Cerebellar cortex (tissue), 1 donor: ENCODE measurements around the gene CD99L2.
"Not testable (repeated sequence)": the region's sequence is repeated elsewhere in the genome, so short reads cannot be mapped to it uniquely, and the experiment has no call there.

Source experiments
- DNase-seq: peaks from one replicate; pipeline ENCODE4 v3.0.0-alpha.2; 2015; ENCODE audit warnings: low spot score

The CD99L2 gene

DNA sequence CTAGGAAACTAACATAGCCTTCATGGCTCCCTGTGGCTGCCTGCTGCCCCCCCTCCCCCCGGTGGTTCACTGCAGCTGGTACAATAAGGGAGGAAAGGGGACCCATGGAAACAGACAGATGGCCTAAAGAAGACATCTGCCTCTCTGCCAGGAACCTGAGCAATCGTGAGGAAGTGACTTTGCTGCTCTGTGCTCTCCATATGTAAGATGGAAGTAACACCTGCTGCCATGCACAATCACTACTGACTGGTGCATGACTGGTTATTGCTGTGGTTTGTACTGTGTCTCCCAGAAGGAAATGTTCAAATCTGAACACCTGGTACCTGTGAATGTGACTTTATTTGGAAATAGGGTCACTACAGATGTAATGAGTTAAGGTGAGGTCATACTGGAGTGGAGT lies 43.6 kb downstream of the CD99L2 start:
- DNase-seq: no peak

DNA sequence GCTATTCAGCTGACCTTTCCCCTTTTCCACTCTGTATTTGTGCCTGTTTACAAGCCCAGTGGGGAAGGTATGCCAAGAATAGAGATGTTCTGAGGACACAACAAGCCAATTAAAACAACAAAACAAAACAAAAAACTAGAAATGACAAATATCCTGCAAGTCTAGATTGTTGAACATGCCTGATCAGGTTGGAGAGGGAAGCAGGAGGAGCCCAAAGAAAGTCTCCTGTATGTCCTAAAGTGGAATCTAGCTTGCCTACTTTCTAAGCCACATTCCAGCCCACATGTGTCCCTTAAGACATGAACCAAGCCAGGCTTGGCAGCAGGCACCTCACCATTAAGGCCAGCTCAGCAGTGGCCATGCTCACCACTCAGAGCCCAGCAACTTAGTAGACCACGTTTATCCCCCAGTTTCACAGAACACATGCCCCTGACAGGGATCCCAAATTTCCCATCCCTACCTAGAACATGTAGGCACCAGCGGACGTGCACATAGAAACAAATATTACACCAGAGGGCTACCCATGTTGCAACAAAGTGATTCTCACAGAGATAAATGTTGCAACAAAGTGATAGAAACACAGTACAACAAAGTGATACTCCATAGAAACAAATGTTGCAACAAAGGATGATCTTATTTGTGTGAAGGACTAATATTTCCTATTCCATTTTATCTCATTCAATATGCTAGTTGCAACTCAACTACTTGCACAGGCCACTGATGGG lies 48.3 kb downstream of the CD99L2 start:
- no peak for DNase-seq

DNA sequence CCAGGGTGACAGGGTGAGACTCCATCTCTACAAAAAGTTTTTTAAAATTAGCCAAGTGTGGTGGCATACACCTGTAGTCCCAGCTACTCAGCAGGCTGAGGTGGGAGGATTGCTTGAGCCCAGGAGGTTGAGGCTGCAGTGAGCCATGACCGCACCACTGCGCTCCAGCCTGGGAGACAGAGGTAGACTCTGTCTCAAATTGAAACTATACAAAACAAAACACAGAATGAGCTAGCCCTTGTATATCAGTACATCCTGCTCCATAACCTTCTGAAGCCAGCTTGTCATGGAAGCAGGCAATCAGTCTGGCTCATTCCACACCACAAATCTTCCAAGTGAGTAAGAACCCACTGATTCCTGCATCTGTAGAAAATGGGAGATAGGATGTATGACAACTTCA lies 49.0 kb downstream of the CD99L2 start:
- DNase-seq: no peak

DNA sequence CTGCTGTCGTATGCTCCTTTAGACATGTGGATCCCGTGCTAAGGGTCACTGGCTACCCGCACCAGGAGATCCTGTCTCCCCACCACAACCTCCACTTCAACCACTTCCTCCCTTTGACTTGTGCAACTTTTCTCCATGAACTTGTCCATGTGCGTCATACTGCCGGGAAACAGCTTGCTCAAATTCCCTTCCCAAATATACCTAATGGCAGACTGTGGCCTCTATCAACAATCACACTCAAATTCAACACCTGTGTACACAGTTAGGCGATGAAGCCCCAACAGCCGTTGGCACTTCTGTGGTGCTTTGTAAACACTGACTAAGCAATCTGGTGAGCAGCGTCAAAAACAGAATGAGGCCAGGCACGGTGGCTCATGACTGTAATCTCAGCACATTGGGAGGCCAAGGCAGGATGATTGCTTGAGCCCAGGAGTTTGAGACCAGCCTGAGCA lies 49.5 kb downstream of the CD99L2 start:
- DNase-seq: no peak

DNA sequence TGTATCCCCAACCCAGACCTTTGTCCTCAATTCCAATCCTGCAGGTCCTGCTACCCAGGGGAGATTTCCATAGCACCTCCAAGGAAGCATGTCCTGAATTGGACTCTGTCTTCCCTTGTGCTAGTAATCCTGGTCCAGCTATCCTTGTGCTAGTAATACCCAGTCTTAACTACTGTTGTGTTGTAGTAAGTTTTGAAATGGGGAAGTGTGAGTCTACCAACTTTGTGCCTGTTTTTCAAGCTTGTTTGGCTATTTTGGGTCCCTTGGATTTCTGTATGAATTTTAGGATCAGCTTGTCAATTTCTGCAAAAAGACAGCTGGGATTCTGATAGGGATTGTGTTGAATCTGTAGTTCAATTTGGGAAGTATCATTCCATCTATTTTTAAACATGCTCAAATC lies 51.4 kb downstream of the CD99L2 start:
- DNase-seq: no peak

DNA sequence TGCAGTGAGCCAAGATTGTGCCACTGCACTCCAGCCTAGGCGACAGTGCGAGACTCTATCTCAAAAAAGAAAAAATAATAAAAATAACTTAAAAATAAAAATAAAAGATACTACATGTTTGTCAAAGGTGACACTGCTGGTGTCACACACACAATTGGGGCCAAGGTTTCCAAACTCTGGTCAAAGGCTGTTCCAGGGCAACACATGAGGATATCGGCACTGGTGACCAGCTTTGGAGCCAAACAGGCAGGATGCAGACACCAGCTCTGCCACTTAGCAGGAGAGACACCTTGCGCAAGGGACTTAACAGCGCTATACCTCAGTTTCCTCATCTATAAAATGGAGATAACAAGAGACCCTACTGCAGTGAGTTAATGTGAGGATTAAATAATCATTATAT lies 52.3 kb downstream of the CD99L2 start:
- no peak for DNase-seq

DNA sequence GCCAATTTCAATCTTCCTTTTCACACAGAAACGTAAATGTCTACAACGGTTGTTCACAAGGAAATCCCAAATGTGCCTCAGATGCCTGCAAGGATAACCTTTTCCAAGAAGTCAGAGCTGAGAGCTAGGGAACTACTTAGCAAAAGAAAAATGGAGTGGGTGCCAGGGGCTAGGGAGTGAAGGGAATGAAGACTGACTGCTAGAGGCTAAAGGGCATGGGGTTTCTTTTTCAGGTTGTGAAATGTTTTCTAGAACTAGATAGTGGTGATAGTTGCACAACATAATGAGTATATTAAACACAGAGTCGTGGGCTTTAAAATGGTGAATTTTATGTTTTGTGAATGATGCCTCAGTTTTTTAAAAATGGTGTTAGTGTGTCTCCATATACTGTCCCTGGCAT lies 53.4 kb downstream of the CD99L2 start:
- DNase-seq: no peak

DNA sequence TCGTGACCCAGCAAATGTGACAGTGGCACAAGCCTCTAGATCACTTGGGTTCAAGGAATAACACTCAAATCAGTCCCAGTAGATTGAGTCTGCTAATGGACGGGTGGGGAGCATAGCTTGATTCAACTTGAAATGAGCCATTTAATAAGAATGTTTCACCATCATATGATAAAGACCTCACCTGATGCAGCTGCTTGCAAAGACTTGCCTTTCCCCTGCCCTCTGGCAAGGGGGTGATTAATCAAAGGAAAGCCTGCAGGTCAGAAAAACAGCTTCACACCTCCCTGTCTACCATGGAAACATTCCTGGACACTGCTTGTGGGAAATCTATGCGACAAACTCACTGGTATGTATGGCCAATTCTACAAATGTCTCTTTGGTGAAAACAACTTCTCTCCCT lies 54.5 kb downstream of the CD99L2 start:
- DNase-seq: no peak

DNA sequence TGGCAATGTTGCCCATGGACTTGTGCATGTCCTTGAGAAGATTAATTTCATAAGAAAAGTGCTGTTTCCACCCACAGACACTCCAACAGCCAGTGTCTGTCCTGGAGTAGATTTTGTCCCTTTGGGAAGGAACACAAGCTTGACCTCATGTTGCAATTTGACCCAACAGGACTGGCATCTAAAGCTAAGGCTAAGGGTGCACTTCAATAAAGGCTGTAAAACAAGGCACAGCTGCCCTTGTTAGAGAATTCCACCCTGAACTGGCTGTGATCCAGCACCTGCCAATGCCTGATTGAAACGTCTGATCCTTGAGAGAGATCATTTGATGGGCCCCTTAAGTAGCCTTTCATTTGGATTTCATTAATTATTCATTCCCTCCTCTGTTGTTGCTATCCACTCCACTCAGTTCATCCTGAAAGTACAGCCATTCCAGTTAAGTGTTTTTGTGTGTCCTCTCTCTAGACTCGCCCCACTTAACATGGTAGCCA lies 56.2 kb downstream of the CD99L2 start:
- no peak for DNase-seq

DNA sequence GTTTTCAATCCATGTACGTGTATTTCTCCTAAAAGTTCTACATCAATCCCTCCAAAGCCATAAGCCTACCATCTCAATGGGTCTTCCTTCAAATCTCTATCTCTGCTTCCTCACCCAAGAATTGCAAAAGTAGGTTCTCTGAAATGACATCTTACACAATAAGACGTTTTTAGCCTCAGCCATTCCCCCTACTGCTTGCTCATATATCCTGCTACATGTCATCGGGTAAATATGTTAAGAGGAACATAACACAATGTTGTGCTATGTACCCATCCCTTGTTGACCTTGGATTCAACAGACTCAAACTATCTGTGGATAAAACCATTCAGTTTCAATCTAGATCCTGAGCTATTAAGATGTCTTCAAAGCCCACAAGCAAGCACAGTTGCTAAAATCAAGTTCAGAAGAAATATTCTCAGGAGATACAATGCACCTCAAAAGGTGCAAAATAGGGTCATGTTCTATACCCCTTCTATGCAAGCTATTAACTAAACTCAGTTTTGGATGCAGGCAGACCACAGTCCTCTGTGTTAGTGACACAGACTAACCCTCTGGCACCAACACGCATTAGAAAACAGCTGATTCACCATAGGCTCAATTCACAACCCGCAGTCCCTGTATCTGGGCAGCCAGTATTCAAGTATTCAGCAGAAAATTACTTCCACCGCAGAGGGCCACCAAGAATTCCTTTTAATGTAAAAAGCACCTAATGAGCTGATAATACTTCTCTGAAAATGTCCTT lies 56.8 kb downstream of the CD99L2 start:
- DNase-seq: no peak

DNA sequence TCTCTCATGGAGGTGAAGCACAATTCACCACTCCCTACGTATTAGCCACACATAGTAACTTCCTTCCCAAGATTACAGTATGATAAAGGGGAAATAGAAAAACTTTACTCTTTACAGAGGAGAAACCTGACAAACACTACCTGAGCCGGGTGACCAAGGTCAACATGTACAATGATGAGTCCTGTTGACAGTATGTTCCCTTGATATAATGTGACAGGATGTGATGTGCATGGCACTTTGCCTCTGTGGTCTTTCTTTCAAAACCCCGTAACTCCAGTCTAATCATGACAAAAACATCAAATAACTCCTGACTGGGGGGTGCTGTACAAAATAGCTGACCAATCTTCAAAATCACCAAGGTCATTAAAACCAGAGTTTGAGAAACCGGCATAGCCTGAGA lies 60.6 kb downstream of the CD99L2 start:
- DNase-seq: no peak

DNA sequence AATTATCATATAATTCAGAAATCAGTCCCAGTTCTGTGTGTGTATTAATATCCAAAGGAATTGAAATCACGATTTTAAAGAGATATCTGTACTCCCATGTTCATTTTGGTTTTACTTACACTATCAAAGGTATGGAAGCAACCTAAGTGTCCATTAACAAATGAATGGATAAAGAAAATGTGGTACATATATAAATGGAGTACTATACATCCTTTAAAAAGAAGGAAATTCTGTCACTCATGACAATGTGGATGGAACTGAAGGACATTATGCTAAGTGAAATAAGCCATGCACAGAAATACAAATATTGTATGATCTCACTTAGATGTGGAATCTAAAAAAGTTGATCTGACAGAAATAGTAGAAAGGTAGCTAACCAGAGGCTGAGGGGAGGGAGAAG lies 63.8 kb downstream of the CD99L2 start:
- no peak for DNase-seq

DNA sequence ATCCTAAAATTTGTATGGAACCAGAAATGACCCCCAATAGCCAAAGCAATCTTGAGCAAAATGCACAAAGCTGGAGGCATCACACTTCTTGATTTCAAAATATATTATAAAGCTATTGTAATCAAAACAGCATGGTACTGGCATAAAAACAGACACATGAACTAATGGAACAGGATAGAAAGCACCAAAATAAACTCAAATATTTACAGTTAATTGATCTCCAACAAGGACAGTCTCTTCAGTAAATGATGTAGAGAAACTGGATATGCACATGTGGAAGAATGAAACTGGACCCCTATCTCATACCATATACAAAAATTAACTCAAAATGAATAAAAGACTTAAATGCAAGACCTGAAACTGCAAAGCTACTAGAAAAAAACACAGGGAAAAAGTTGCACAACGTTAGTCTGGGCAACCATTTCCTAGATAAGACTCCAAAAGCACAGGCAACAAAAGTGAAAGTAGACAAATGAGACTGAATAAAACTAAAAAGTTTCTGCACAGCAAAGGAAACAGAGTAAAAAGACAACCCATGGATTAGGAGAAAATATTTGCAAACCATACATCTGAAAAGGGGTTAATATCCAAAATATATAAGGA lies 64.9 kb downstream of the CD99L2 start:
- no peak for DNase-seq

DNA sequence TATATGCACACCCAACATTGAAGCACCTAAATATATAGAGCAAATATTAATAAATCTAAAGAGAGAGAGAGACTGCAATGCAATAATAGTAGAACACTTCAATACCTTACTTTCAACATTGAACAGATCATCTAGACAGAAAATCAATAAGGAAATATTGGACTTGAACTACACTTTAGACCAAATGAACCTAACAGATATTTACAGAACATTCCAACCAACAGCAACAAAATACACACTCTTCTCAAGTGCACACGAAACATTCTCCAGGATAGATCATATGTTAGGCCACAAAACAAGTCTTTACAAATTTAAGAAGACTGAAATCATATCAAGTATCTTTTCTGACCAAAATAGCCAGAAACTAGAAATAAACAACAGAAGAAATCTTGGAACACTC lies 66.6 kb downstream of the CD99L2 start:
- DNase-seq: no peak

DNA sequence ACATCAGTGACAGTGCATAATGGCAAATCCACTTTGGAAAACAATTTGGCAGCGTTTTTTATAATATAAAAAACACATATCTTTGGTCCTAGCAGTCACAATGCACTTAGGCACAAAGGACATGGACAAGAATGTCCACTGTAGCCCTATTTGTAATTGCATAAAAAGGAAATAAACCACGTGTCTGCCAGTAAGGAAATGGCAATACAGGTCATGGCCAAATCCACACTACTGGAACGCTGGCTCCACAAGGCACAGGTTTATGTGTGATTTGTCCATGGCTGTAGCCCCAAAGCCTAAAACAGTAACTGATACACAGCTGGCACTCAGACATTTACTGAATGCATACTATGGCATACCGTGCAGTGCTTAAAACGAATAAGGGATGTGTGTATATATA lies 69.7 kb downstream of the CD99L2 start:
- DNase-seq: no peak

DNA sequence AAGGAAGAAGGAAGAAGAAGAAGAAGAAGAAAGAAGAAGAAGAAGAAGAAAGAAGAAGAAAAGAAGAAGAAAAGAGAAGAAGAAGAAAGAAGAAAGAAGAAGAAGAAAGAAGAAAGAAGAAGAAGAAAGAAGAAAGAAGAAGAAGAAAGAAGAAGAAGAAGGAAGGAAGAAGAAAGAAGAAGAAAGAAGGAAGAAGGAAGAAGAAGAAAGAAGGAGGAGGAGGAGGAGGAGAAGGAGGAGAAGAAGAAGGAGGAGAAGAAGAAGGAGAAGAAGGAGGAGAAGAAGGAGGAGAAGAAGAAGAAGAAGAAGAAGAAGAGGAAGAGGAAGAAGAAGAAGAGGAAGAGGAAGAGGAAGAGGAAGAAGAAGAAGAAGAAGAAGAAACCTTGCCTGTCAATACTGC lies 74.1 kb downstream of the CD99L2 start:
- not testable (repeated sequence) for DNase-seq

DNA sequence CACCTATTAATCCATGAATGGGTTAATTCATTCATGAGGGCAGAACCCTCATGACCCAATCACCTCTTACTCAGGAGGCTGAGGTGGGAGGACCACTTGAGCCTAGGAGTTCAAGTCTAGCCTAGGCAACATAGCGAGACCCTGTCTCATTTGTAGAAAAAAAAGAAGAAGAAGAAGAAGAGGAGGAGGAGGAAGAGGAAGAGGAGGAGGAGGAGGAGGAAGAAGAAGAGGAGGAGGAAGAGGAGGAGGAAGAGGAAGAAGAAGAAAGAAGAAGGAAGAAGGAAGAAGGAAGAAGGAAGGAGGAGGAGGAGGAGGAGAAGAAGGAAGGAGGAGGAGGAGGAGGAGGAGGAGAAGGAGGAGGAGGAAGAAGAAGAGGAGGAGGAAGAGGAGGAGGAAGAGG lies 74.6 kb downstream of the CD99L2 start:
- DNase-seq: not testable (repeated sequence)

DNA sequence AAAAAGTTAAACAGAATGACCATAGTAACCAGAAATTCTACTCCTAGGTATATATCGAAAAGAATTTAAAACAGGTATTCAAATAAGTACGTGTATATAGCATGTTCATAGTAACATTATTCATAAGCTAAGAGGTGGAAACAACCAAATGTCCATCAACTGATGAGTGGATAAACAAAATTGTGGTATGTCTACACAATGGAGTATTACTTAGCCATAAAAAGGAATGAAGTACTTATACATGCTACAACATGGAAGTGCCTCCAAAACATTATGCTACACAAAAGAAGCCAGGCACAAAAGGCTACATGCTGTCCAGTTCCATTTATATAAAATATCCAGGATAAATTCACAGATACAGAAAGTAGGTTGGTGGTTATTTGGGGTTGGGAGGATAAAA lies 76.5 kb downstream of the CD99L2 start:
- DNase-seq: no peak

DNA sequence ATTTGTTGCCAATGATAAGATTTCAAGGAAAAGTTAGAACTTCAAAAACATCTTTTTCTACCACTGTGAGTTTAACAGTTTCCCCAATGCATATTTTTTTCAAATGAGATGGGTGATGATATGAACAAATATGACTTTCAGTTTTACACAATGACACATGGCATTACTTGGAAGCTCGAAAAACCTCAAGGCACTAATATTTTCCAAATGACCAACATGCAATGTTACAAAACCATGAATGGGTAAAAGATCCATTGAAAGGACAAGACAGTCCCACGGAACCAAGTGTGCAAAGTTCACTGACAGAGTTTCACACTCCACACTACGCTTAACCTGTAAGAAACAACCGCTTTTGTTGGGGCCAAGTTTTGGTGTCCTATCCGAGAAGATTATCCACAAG lies 84.5 kb downstream of the CD99L2 start:
- no peak for DNase-seq

DNA sequence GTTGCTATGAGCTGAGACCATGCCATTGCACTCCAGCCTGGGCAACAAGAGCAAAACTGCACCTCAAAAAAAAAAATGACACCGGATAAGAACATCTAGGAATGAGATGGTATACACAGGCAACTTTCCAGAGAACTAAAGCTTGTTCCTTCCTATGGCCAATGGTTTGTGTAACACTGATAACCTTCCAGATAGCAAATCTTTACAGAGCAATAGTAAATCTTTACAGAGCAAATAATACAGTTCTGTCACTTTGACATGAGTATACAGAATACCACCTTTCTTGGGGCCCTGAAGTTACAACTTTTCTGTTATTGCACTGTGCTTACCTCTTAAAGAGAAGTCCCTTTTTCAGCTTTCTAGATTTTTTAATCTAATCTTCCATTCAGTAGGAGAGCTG lies 91.6 kb downstream of the CD99L2 start:
- DNase-seq: no peak

DNA sequence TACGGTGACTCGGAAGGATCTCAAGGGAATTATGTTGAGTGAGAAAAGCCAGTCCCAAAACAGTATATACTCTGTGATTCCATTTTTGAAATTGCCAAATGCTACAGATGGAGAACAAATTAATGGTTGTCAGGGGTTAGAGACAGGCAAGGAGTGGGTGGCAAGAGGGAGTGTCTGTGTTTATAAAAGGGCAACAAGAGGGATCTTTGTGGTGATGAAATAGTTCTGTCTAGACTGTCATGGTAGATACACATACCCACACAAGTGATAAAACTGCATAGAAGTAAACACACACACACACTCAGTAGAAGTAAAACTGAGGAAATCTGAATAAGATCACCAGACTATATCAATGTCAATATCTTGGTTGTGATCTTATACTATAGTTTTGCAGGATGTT lies 92.7 kb downstream of the CD99L2 start:
- DNase-seq: no peak

DNA sequence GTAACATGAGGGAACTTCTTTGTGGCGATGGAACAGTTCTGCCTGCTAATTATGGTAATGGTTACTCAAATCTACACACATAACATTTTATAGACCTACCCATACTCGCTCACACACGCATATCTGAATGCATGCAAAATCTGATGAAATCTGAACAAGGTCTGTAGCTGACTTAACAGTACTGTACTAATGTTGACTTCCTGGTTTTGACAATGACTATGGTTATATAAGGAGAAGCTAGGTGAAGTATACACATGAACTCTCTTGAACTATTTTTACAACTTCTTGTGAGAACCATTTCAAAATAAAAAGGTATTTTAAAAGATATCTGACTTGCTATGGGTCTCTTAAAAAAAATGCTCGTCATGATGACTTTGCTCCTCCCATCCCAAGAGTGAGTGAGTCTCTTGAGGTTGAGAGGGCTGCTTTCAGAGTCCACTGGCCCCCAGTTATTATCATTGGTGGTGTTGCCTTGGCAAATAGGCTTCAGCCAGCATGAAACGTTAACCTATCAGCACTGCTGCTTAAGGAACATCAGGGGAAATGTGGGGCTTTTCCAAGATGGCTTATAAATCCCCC lies 105.4 kb downstream of the CD99L2 start:
- DNase-seq: no peak

DNA sequence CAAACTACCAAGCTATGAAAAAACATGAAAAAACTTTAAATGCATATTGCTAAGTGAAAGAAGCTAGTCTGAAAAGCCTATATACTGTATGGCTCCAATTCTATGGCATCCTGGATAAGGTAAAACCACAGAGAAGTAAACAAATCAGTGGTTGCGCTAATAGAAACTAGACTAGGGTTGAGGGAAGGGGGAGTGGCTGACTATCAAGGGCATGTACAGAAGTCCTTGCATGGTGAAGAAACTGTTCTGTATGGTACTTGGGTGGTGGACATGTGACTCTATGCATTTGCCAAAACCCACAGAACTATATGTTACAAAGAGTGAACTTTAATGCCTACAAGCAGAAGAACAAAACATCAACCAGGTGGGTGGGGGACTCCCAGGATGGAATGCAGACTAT lies 108.4 kb downstream of the CD99L2 start:
- DNase-seq: no peak
